Mesenchymal stem cell (in vitro differentiated cells and primary cell): Measurements from ENCODE around the gene LMF1.

Experiments used
- DNase-seq: peaks from one replicate; pipeline ENCODE4 v3.0.0-alpha.2; 2013
- H2AFZ ChIP-seq: one replicate; pipeline ENCODE4 v1.6.1; 2013; ENCODE audit warnings: low read depth, mild to moderate bottlenecking, control low read depth, inconsistent platforms, low read length, moderate library complexity
- H2AK5ac ChIP-seq: 2 replicates; pipeline ENCODE4 v1.6.1; 2013; ENCODE audit warnings: low read length, moderate library complexity, mild to moderate bottlenecking, inconsistent platforms; ENCODE audit not compliant: severe bottlenecking
- H2BK120ac ChIP-seq: one replicate; pipeline ENCODE4 v1.6.1; 2013; ENCODE audit warnings: low read depth, mild to moderate bottlenecking, inconsistent platforms, low read length, moderate library complexity
- H2BK12ac ChIP-seq, 2 experiments: one replicate each; pipeline ENCODE4 v1.6.1; 2013; ENCODE audit warnings: inconsistent platforms in 2 of 2, low read length in 2 of 2, mild to moderate bottlenecking in 2 of 2, moderate library complexity in 2 of 2, control low read depth in 1 of 2
- H2BK15ac ChIP-seq: one replicate; pipeline ENCODE4 v1.6.1; 2013; ENCODE audit warnings: mild to moderate bottlenecking, low read depth, inconsistent platforms; ENCODE audit not compliant: poor library complexity, severe bottlenecking
- H2BK5ac ChIP-seq: 2 replicates; pipeline ENCODE4 v1.6.1; 2013; ENCODE audit warnings: low read depth, mild to moderate bottlenecking, low read length, control low read depth, inconsistent platforms; ENCODE audit not compliant: poor library complexity, severe bottlenecking
- H3K14ac ChIP-seq, 2 experiments: one replicate each; pipeline ENCODE4 v1.6.1; 2013; ENCODE audit warnings: inconsistent platforms in 2 of 2, low read length in 2 of 2, control low read depth in 1 of 2, mild to moderate bottlenecking in 1 of 2, moderate library complexity in 1 of 2
- H3K18ac ChIP-seq, 2 experiments: one replicate each; pipeline ENCODE4 v1.6.1; 2013; ENCODE audit warnings: inconsistent platforms in 2 of 2, low read length in 2 of 2, control low read depth in 1 of 2, low read depth in 1 of 2, mild to moderate bottlenecking in 1 of 2
- H3K23ac ChIP-seq, 2 experiments: one replicate each; pipeline ENCODE4 v1.6.1; 2013; ENCODE audit warnings: inconsistent platforms in 2 of 2, low read length in 2 of 2, mild to moderate bottlenecking in 2 of 2, moderate library complexity in 2 of 2, control low read depth in 1 of 2
- H3K27ac ChIP-seq: 2 replicates; pipeline ENCODE4 v1.5.1; 2013; ENCODE audit warnings: mild to moderate bottlenecking, moderate library complexity, low read length, control low read depth, inconsistent platforms; ENCODE audit not compliant: poor library complexity, severe bottlenecking
- H3K27me3 ChIP-seq, 2 experiments: 2 replicates each; pipeline versions ENCODE4 v1.6.1 to v1.7.0; 2013; ENCODE audit warnings: low read length in 2 of 2, mild to moderate bottlenecking in 2 of 2, moderate library complexity in 2 of 2, control low read depth in 1 of 2, inconsistent platforms in 1 of 2; ENCODE audit not compliant: control insufficient read depth in 1 of 2, insufficient read depth in 1 of 2
- H3K36me3 ChIP-seq, 2 experiments: 2 replicates each; pipeline versions ENCODE4 v1.6.1 to v1.7.0; 2013; ENCODE audit warnings: low read length in 2 of 2, control low read depth in 1 of 2, inconsistent platforms in 1 of 2, low read depth in 1 of 2, mild to moderate bottlenecking in 1 of 2; ENCODE audit not compliant: insufficient read depth in 2 of 2, control insufficient read depth in 1 of 2
- H3K4ac ChIP-seq, 2 experiments: one replicate each; pipeline ENCODE4 v1.6.1; 2013; ENCODE audit warnings: inconsistent platforms in 2 of 2, low read length in 2 of 2, mild to moderate bottlenecking in 2 of 2, moderate library complexity in 2 of 2, control low read depth in 1 of 2, low read depth in 1 of 2
- H3K4me1 ChIP-seq: 2 replicates; pipeline ENCODE4 v1.6.1; 2013; ENCODE audit warnings: low read depth, low read length, control low read depth; ENCODE audit not compliant: control insufficient read depth, insufficient read depth
- H3K4me2 ChIP-seq: 2 replicates; pipeline ENCODE4 v1.6.1; 2013; ENCODE audit warnings: low read length, mild to moderate bottlenecking, inconsistent platforms; ENCODE audit not compliant: poor library complexity, severe bottlenecking
- H3K4me3 ChIP-seq, 2 experiments: 2 replicates each; pipeline versions ENCODE4 v1.5.1 to v1.7.0; 2013; ENCODE audit warnings: low read length in 2 of 2, mild to moderate bottlenecking in 2 of 2, control low read depth in 1 of 2, low read depth in 1 of 2; ENCODE audit not compliant: insufficient read depth in 1 of 2
- H3K79me1 ChIP-seq: replicated peaks from 2 replicates; pipeline ENCODE4 v1.6.1; 2013; ENCODE audit warnings: mild to moderate bottlenecking, control low read depth, low read length, inconsistent platforms; ENCODE audit not compliant: poor library complexity, severe bottlenecking
- H3K9ac ChIP-seq: 2 replicates; pipeline ENCODE4 v1.7.0; 2013; ENCODE audit warnings: mild to moderate bottlenecking, low read length, moderate library complexity
- H3K9me3 ChIP-seq: 2 replicates; pipeline ENCODE4 v1.7.0; 2013; ENCODE audit warnings: mild to moderate bottlenecking, low read length; ENCODE audit not compliant: control insufficient read depth
- H4K8ac ChIP-seq: one replicate; pipeline ENCODE4 v1.6.1; 2013; ENCODE audit warnings: inconsistent platforms, mild to moderate bottlenecking, low read length, moderate library complexity
- H4K91ac ChIP-seq: one replicate; pipeline ENCODE4 v1.6.1; 2013; ENCODE audit warnings: mild to moderate bottlenecking, low read length, inconsistent platforms
- WGBS: methylation state at CpG from one replicate; pipeline ENCODE4 v1.1.7; 2013; ENCODE audit warnings: mixed read lengths; 5-methylcytosine and 5-hydroxymethylcytosine counted together

LMF1 gene

GRCh38 chr16:807347-808084, 163.3 kb downstream of the LMF1 start:
- 1% methylated on average over 75 of the region's 80 CpGs for WGBS

GRCh38 chr16:805474-805873, 165.3 kb downstream of the LMF1 start:
- Histone ChIP-seq H4K91ac (no peak overlapping the region), H3K14ac (no peak overlapping the region), H3K9ac (no peak overlapping the region), H3K4me3 (no peak overlapping the region), H3K4me1 (peaks cover 15% of the 10 kb centered on the region), H3K4me2 (no peak overlapping the region), H3K79me1 (peaks cover 6% of the 10 kb centered on the region), H2AFZ (no peak overlapping the region), H3K18ac (no peak overlapping the region), H3K4ac (no peak overlapping the region), H2BK120ac (no peak overlapping the region), H3K27me3 (peaks cover 29 to 31% of the 10 kb centered on the region in 2 experiments), H3K9me3 (no peaks in the 10 kb centered on the region), H4K8ac (peak overlapping the region; percentile 32), H2BK12ac (no peak overlapping the region), H3K23ac (no peak overlapping the region), H3K36me3 (peaks cover 0 to 9% of the 10 kb centered on the region in 2 experiments), H2AK5ac (no peak overlapping the region), H3K27ac (no peak overlapping the region), H2BK15ac (no peak overlapping the region), H2BK5ac (no peak overlapping the region)
- WGBS, result 90% methylated on average over 17 of the region's 17 CpGs
- no peak for DNase-seq

More at GRCh38 chr16:807347-808084, 163.3 kb downstream of the LMF1 start:
- peak overlapping the region; percentile 80 for H2BK120ac ChIP-seq
- H3K27ac ChIP-seq, result no peak overlapping the region
- H3K27me3 ChIP-seq, result peaks cover 10 to 14% of the 10 kb centered on the region in 2 experiments
- peaks cover 6% of the 10 kb centered on the region for H3K79me1 ChIP-seq
- H2BK12ac ChIP-seq, result no peak overlapping the region
- H4K91ac ChIP-seq, result peak overlapping the region; percentile 93
- H3K9ac ChIP-seq, result peak overlapping the region; percentile 93
- H3K14ac ChIP-seq, result peak overlapping the region in 1 of 2 experiments; percentile 18
- peak overlapping the region in 1 of 2 experiments; percentile 98 for H3K23ac ChIP-seq
- peak overlapping the region; percentile 65 to 79 for H3K18ac ChIP-seq
- peak overlapping the region; percentile 91 to 92 for H3K4ac ChIP-seq
- H3K4me1 ChIP-seq, result peaks cover 11% of the 10 kb centered on the region
- DNase-seq, result peak; percentile 92
- peaks cover 5% of the 10 kb centered on the region for H3K9me3 ChIP-seq
- H2AFZ ChIP-seq, result peak overlapping the region; percentile 72
- H3K36me3 ChIP-seq, result peaks cover 0 to 9% of the 10 kb centered on the region in 2 experiments
- peak overlapping the region; percentile 90 for H3K4me2 ChIP-seq
- no peak overlapping the region for H2AK5ac ChIP-seq
- H4K8ac ChIP-seq, result peak overlapping the region; percentile 99
- peak overlapping the region; percentile 75 for H2BK5ac ChIP-seq
- no peak overlapping the region for H2BK15ac ChIP-seq
- peak overlapping the region; percentile 88 for H3K4me3 ChIP-seq

- Histone ChIP-seq H2BK5ac (no peak overlapping the region), H2BK12ac (no peak overlapping the region), H3K9ac (no peak overlapping the region), H3K23ac (no peak overlapping the region), H2AK5ac (no peak overlapping the region), H3K18ac (no peak overlapping the region), H3K4me2 (no peak overlapping the region), H3K27ac (no peak overlapping the region), H4K8ac (no peak overlapping the region), H2BK15ac (no peak overlapping the region), H4K91ac (peak overlapping the region; percentile 53), H2AFZ (no peak overlapping the region), H3K4ac (no peak overlapping the region), H3K27me3 (peaks cover 38 to 40% of the 10 kb centered on the region in 2 experiments), H3K14ac (no peak overlapping the region), H3K9me3 (no peaks in the 10 kb centered on the region), H3K79me1 (peaks cover 6% of the 10 kb centered on the region), H3K36me3 (peaks cover 0 to 9% of the 10 kb centered on the region in 2 experiments), H2BK120ac (no peak overlapping the region), H3K4me3 (no peak overlapping the region), H3K4me1 (peaks cover 22% of the 10 kb centered on the region)
- DNase-seq, result no peak
- WGBS, result 84% methylated on average over 33 of the region's 33 CpGs
Observed at GRCh38 chr16:804193-805048, 166.4 kb downstream of the LMF1 start.

DNA sequence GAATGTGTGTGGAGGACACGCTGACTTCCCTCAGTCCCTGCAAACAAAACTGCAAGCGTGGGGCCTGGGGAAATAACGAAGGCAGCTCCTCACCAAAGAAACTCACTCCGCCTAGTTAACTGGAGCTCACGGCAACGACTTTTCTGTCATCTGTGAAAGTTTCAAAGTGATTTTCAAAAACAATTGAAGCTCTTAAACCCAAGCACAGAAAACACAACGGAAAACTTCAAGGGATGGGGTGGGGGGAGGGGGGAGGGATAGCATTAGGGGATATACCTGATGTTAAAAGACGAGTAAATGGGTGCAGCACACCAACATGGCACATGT, 167.1 kb downstream of the LMF1 start:
- Histone ChIP-seq H3K4me2 (no peak overlapping the region), H3K4me3 (no peak overlapping the region), H3K9me3 (no peaks in the 10 kb centered on the region), H3K4me1 (peaks cover 22% of the 10 kb centered on the region), H3K27ac (no peak overlapping the region), H2BK15ac (no peak overlapping the region), H3K79me1 (peaks cover 6% of the 10 kb centered on the region), H3K14ac (no peak overlapping the region), H2BK120ac (no peak overlapping the region), H4K8ac (no peak overlapping the region), H3K9ac (no peak overlapping the region), H2BK12ac (no peak overlapping the region), H3K27me3 (peaks cover 45 to 46% of the 10 kb centered on the region in 2 experiments), H3K18ac (no peak overlapping the region), H3K23ac (no peak overlapping the region), H4K91ac (no peak overlapping the region), H3K36me3 (peaks cover 0 to 13% of the 10 kb centered on the region in 2 experiments), H2AK5ac (no peak overlapping the region), H2BK5ac (no peak overlapping the region), H2AFZ (no peak overlapping the region), H3K4ac (no peak overlapping the region)
- DNase-seq, result no peak
- 76% methylated on average over 7 of the region's 8 CpGs for WGBS
